GM12873 (cell line): ENCODE data around the gene RAB5IF.

ENCODE experiments used
- TF ChIP-seq, protein P1 (sequence below): IDR thresholded peaks from 2 replicates; pipeline ENCODE4 v1.5.1; 2012; ENCODE audit warnings: low read depth, mild to moderate bottlenecking, moderate library complexity, low read length, control low read depth; ENCODE audit not compliant: insufficient read depth; ENCODE audit errors: missing control alignments

RAB5IF gene

GRCh38 chr20:36656733-36657132, 51.2 kb downstream of the RAB5IF start:
- TF ChIP-seq, protein P1, sequence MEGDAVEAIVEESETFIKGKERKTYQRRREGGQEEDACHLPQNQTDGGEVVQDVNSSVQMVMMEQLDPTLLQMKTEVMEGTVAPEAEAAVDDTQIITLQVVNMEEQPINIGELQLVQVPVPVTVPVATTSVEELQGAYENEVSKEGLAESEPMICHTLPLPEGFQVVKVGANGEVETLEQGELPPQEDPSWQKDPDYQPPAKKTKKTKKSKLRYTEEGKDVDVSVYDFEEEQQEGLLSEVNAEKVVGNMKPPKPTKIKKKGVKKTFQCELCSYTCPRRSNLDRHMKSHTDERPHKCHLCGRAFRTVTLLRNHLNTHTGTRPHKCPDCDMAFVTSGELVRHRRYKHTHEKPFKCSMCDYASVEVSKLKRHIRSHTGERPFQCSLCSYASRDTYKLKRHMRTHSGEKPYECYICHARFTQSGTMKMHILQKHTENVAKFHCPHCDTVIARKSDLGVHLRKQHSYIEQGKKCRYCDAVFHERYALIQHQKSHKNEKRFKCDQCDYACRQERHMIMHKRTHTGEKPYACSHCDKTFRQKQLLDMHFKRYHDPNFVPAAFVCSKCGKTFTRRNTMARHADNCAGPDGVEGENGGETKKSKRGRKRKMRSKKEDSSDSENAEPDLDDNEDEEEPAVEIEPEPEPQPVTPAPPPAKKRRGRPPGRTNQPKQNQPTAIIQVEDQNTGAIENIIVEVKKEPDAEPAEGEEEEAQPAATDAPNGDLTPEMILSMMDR: no peak

GRCh38 chr20:36658300-36658699, 52.7 kb downstream of the RAB5IF start:
- TF ChIP-seq, protein P1: no peak
